AG09309 (cell line): ENCODE measurements around the gene DNAJA3.
A peak's percentile ranks its signal among the peaks of the same experiment; 100 is the strongest.
"Not testable (repeated sequence)": the region's sequence is repeated elsewhere in the genome, so short reads cannot be mapped to it uniquely, and the experiment has no call there.

Experiments
- DNase-seq: peaks from one replicate; pipeline ENCODE4 v3.0.0-alpha.2; 2010; ENCODE audit warnings: low read depth
- H3K4me3 ChIP-seq: 2 replicates; pipeline ENCODE4 v1.5.1; 2011; ENCODE audit warnings: mild to moderate bottlenecking, low read depth, low read length, moderate library complexity; ENCODE audit not compliant: control insufficient read depth
- TF ChIP-seq, protein P1 (sequence below): IDR thresholded peaks from 2 replicates; pipeline ENCODE4 v1.5.1; 2011; ENCODE audit warnings: mild to moderate bottlenecking, low read depth, low read length, inconsistent platforms; ENCODE audit not compliant: insufficient read depth, control insufficient read depth; ENCODE audit errors: missing control alignments

DNAJA3 gene

DNA sequence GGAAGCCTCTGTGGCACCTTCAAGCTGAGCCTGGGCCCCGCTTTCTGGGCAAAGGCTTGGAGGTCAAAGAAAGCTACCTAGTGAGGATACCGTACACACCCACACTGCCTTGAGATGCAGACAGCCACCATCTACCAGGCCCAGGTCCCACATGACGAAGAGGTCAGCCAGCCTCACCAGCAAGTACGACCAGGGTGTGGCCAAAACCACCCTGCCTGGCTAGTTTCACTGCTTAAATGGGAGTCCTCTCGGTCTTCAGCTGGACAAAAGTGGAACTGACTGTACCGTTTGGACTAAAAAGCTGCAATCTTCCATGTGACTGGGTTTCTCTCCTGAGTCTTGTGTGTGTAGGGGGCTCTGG is 32.4 kb upstream of the DNAJA3 start:
- no peak for DNase-seq
- H3K4me3 ChIP-seq: no peak overlapping the region
- TF ChIP-seq, protein P1, sequence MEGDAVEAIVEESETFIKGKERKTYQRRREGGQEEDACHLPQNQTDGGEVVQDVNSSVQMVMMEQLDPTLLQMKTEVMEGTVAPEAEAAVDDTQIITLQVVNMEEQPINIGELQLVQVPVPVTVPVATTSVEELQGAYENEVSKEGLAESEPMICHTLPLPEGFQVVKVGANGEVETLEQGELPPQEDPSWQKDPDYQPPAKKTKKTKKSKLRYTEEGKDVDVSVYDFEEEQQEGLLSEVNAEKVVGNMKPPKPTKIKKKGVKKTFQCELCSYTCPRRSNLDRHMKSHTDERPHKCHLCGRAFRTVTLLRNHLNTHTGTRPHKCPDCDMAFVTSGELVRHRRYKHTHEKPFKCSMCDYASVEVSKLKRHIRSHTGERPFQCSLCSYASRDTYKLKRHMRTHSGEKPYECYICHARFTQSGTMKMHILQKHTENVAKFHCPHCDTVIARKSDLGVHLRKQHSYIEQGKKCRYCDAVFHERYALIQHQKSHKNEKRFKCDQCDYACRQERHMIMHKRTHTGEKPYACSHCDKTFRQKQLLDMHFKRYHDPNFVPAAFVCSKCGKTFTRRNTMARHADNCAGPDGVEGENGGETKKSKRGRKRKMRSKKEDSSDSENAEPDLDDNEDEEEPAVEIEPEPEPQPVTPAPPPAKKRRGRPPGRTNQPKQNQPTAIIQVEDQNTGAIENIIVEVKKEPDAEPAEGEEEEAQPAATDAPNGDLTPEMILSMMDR: no peak

DNA sequence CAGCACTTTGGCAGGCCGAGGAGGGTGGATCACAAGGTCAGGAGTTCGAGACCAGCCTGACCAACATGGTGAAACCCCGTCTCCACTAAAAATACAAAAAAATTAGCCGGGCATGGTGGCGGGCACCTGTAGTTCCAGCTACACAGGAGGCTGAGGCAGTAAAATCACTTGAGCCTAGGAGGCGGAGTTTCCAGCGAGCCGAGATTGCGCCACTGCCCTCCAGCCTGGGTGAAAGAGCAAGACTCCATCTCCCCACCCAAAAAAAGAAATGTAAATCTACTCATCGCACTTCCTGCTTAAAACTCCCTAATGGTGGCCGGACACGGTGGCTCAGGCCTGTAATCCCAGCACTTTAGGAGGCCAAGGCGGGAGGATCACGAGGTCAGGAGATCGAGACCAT is 31.8 kb upstream of the DNAJA3 start:
- DNase-seq, H3K4me3 ChIP-seq: not testable (repeated sequence)

DNA sequence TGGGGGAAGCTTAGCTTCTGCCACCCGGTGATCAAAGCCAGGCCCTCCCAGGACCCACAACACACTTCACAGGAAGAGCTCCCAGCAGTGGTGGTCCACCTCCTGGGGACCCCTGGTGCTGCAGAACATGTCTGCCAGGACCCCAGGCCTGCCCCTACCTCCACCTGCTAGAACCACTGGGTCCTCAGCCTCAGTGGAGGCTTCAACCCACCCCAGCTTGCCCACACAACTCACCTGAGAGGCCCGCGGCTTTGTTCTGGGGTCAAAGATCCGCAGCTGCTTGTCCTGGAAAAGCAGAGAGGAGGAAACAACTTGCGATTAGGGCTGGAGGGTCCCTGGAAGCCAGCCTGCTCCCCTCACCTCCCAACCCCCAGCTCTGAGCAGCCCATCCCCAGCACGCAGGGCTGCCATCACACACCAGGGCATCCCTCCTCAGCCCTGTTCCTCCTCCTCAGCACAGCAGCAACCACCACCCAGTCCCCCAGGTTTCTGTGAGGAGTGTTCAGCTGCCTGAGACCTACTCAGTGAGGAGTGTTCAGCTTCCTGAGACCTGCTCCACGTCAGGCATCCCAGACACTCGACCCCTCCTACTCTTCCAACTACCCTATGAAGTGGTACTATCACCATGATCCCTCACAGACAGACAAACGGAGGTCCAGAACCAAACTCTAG is 30.5 kb upstream of the DNAJA3 start:
- TF ChIP-seq, protein P1: no peak
- DNase-seq: no peak
- H3K4me3 ChIP-seq: no peak overlapping the region

DNA sequence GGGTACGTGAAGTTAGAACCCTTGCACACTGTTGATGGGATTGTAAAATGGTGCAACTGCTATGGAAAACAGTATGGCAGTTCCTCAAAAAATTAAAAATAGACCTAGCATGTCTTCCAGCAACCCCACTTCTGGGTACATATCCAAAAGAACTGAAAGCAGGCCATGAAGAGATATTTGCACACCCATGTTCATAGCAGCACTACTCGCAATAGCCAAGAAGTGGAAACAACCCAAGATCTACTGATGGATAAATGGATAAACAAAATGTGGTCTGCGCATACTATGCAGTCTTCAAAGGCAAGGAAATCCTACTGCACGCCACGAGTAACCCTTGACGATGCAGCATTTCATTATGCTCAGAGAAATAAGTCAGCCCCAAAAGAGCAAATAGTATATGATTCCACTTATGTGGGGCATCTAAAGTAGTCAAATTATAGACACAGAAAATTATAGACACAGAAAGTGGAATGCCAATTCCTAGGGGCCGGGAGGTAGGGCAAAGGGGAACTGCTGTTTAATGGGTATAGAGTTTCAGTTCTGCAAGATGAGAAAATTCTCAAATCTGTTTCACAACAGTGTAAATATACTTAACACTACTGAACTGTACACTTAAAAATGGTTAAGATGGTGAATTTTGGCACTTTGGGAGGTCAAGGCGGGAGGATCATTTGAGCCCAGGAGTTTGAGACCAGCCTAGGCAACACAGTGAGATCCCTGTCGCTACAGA is 26.5 kb upstream of the DNAJA3 start:
- no peak for DNase-seq
- no peak overlapping the region for H3K4me3 ChIP-seq
- TF ChIP-seq, protein P1: no peak

DNA sequence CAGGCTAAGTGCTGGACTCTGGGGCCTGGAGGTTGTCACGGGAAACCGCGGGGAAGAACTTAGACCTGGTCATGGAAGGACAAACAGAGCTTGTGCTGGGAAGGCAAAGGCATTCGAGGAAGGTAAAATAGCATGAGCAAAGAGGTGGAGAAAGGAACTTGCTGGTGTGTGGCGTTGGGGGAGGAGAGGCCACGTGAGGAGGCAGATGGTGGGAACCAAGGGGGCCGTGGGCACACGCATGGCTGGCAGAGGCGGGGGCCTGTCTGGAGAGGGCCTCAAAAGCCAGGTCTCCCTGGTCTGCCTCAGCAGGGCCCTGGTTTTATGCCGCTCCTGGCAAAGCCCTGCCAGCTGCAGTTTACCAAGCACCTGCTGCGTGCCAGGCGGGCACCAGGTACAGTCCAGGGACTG is 24.6 kb upstream of the DNAJA3 start:
- DNase-seq: no peak
- no peak overlapping the region for H3K4me3 ChIP-seq
- TF ChIP-seq, protein P1: no peak

DNA sequence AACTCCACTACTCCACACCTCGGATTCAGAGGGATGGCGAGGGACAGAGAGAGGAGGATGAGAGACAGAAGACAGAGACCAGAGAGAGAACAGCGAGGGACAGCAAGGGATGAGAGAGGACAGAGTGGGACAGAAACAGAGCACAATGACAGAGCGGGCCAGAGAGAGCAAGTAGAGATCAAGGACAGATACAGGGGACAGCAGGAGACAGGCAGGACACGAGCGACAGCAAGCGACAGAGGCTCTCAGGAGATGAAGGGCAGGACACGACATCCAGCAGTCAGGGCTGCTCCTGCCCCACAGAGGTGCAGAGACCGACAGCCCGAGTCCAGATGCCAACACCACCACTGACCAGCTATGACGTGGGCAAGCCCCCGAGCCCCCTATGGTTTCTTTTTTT is 24.2 kb upstream of the DNAJA3 start:
- TF ChIP-seq, protein P1: no peak

DNA sequence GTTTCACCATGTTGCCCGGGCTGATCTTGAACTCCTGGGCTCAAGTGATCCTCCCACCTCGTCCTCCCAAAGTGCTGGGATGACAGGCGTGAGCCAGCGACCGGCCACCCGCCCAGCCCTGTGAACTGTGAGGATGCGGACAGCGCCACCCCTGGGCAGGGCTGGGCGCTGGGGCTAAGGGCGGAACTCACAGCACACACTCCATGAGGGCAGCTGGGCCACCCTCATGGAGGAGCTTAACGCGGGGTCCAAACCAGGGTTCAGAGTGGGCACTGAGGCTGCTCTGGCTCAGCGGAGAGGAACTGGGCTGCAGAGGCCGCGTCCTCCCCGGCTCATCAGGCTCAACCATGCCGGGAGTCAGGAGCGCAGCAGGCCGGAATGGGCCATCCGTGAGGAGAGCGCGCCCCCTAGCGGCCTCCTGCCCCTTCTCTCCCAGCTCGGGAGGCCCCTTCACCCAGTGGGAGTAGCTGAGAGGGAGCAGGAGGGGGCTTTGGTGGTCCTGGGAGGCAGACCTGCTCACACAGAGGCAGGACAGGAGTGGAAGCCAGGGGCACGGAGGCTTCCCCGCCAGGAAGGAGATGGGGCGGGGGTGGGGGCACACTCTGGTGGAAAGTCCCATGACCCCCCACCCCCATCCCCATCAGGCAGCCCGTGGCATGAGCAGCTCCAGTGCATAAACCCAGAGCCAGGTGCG is 23.1 kb upstream of the DNAJA3 start:
- DNase-seq: no peak
- TF ChIP-seq, protein P1: peak; percentile 92
- no peak overlapping the region for H3K4me3 ChIP-seq

More for the DNA sequence above, 24.2 kb upstream of the DNAJA3 start:
- no peak for DNase-seq
- H3K4me3 ChIP-seq: no peak overlapping the region
